GM18861 (cell line): ENCODE results near the gene MUC20.
"Not testable (repeated sequence)": the region's sequence is repeated elsewhere in the genome, so short reads cannot be mapped to it uniquely, and the experiment has no call there.

Experiments
- ATAC-seq: cut with Tn5 transposase; IDR thresholded peaks from one replicate; pipeline ENCODE4 v1.9.1; 2021; ENCODE audit not compliant: unreplicated experiment

The MUC20 gene

GRCh38 chr3:195692781-195693427 lies 27.9 kb upstream of the MUC20 start:
- no peak for ATAC-seq

DNA sequence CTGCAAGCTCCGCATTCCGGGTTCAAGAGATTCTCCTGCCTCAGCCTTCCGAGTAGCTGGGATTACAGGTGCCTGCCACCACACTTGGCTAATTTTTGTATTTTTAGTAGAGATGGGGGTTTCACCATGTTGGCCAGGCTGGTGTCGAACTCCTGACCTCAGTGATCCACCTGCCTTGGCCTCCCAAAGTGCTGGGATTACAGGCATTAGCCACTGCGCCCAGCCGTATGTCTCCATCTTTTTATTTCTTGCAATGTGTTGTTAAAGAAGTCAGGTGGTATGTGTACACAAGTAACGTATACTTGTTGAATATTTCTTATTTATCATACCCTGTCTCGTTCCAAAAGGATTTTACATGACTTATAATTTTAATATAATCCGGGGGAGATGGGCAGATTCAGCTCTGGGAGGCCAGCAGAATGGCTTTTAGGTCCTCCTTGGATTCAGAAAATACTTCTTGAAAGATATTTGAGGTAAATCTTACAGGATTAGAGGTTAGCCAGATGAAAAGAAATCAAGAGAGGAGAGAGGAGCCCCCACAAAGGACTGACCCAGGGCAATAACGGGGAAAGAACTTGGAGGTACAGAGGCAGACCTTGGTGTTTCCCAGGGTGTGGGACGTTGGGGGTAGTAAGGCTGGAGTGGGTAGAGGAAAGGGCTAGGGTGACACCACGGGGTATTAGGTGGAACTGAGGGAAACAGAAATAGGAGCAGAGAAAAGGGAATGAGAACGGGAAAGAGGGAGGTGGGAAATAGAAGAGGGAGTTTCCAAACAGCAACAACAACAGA lies 27.2 kb upstream of the MUC20 start:
- no peak for ATAC-seq

DNA sequence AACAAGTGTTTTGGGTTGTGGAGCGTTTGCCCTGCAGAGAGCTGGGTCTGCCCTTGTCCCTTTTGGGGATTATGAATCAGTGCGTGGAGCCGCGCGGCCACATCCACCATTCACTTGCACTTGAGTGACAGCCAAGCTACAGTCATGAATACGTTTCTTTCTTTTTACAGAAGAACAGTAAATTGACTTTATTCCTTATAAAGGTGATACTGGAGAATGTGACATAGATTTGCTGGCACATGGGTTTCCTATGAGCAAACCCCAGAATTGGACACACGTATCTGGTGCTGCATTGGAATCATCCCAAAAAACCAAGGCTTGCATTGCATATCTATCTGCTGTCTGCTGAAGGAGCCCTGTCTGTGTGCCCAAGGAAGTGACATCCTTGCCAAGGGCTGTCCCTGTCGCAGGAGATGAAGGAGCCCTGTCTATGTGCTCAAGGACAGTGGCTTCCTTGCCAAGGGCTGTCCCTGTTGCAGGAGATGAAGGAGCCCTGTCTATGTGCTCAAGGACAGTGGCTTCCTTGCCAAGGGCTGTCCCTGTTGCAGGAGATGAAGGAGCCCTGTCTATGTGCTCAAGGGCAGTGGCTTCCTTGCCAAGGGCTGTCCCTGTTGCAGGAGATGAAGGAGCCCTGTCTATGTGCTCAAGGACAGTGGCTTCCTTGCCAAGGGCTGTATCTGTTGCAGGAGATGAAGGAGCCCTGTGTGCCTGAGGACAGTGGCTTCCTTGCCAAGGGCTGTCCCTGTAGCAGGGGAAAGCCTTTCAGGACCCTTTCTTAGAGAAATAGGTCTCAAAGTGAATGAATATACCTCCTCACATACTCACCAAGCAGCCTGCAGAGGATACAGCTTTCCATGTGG lies 26.3 kb upstream of the MUC20 start:
- not testable (repeated sequence) for ATAC-seq

DNA sequence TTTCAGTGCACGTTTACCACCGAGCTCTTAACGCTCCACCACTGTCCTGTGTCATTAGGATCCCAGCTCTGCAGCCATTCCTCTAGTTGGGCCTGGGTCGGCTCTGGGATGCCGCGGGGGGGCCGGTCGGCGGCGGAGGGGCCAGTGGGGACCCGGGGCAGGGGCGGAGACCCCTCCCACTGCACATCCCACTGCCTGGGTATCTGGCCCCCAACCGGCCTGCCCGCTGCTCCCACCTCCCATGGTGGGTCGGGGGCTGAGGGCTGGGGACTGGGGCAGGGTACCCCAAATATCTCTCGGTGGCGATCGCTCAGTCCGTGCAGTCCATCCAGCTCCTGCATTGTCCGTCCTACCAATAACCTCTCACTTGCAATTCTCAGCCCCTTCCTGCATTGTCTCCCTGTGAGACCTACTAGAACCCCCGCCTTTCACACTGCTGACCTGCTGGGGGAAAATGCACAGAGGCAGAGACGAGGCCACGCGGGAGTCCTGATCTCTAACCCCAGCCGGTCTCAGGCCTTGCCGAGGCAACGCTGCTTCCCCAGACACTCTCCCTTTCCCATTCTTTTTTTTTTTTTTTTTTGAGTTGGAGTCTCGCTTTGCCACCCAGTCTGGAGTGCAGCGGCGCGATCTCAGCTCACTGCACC lies 24.0 kb upstream of the MUC20 start:
- no peak for ATAC-seq

GRCh38 chr3:195697582-195698324 lies 23.0 kb upstream of the MUC20 start:
- ATAC-seq = no peak

DNA sequence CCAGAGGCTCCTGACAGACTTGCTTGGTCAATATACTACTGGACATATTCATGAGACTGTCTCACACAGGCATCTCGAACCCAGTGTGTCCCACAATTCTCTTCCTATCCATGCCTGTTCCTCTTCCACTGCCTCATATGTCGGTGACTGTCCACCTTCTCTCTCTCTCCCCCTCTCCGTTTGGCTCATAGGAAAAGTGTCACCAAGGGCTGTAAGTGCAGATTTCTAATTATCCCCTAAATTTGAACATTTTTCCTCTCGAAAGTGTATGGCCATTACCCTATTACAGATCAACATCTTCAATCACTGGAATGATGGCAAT lies 22.5 kb upstream of the MUC20 start:
- no peak for ATAC-seq

DNA sequence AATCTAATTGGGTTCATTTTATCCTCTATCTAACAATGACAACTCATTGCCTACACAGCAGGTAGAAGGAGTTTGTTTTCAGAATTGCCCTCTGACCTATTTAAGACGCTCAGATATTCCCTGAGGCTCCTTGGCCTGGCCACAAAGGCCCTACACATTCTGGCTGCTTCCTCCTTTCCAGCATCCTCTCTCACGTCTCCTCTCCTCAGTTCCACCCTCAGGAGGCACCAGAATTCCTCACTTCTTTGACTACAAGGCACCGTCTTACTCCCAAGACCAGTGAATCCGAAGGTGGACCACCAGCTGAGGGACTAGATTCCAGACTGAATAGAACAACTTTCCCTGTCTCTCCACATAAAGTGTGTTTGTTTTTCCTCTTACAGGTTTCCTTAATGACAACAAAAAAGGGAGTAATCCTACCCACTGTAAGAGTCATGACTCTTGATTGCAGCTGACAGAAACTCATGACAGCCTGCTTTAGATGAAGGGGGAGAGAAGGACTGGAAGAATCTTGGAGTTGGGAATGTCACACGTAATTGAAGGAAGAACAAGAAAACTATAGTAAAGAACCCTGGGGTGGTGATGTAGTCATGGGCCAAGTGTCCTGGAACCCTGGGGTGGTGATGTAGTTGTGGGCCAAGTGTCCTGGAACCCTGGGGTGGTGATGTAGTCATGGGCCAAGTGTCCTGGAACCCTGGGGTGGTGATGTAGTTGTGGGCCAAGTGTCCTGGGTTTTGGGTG lies 22.0 kb upstream of the MUC20 start:
- no peak for ATAC-seq

DNA sequence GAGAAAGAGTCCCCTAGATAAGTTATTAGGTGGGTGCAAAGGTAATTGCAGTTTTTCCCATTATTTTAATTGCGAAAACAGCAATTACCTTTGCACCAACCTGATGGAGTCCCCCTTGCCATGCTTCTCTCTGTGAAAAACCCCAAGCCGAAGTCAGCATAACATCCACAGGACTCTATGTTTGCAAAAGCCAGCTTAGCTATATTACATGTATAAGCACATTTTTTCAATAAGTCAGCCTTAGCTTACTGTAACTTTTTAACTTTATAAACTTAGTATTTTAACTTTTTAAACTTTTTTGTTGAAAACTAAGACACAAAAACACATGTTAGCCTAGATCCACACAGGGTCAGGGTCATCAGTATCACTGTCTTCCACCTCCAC lies 21.4 kb upstream of the MUC20 start:
- ATAC-seq = no peak

DNA sequence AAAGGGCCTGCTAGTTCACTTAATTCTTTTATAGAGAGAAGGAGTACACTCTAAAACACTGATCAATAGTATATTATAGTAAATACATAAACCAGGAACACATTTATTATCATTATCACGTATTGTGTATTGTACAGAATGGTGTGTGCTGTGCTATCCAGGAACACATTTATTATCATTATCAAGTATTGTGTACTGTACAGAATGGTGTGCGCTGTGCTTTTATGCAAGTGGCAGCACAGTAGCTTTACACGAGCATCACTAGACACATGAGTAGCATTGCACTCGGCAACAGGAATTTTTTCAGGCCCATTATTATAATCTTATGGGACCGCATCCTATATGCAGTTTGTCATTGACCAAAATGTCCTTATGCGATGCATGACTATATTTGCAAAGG lies 20.9 kb upstream of the MUC20 start:
- ATAC-seq = no peak

DNA sequence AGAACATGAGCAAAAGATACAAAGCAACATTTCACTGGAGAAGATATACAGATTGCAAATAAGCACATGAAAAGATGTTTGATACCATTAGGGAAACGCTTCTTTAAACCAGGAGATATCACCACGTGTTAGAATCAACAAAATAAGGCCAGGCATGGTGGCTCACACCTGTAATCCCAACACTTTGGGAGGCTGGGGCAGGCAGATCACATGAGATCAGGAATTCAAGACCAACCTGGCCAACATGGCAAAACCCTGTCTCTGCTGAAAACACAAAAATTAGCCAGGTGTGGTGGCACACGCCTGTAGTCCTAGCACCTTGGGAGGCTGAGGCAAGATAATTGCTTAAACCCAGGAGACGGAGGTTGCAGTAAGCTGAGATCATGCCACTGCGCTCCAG lies 20.5 kb upstream of the MUC20 start:
- no peak for ATAC-seq

DNA sequence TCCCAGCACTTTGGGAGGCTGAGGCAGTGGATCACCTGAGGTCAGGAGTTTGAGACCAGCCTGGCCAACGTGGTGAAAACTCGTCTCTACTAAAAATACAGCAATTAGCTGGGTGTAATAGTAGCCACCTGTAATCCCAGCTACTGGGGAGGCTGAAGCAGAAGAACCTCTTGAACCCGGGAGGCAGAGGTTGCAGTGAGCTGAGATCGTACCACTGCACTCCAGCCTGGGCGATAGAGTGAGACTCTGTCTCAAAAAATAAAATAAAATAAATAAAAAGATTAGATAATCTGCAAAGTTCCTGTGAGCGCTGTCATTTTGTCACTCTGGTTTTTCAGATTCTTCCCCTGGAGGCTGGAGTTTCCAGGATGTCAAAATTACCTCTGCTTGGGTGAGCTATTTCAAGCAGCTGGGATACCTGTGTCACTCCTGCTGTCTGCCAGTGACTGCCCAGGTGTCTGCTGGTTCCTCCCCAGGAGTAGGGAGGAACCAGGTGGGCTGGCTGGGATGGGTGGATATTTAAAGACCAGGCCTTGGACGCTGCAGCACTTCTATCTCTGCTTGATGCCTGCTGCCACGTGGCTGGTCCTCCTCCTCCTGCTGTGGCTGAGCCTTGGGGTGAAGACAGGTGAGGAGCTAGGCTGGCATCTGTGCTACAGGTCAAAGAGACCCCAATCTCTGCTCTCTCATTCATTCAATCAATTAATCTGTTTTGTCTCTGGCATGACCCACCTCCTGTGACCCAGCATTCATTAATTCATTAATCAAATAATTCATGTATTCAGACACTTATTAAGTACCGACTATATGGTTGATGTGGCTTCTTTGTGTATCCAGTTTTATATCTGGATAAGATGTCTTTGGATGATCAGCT lies 19.5 kb upstream of the MUC20 start:
- ATAC-seq = no peak

DNA sequence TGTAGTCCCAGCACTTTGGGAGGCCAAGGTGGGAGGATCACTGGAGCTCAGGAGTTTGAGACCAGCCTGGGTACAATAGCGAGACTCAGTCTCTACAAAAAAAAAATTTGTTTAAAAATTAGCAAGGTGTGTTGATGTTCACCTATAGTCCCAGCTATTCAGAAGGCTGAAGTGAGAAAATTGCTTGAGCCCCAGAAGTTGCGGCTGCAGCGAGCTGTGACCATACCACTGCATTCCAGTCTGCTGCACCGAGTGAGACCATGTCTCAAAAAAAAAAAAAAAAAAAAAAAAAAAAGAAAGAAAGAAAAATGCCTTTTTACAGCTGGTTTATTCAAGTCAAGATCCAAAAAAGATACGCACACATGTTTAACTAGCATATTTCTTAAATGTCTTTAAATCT lies 17.0 kb upstream of the MUC20 start:
- ATAC-seq = no peak

- no peak for ATAC-seq
Observed at GRCh38 chr3:195704433-195704999, 16.3 kb upstream of the MUC20 start.

DNA sequence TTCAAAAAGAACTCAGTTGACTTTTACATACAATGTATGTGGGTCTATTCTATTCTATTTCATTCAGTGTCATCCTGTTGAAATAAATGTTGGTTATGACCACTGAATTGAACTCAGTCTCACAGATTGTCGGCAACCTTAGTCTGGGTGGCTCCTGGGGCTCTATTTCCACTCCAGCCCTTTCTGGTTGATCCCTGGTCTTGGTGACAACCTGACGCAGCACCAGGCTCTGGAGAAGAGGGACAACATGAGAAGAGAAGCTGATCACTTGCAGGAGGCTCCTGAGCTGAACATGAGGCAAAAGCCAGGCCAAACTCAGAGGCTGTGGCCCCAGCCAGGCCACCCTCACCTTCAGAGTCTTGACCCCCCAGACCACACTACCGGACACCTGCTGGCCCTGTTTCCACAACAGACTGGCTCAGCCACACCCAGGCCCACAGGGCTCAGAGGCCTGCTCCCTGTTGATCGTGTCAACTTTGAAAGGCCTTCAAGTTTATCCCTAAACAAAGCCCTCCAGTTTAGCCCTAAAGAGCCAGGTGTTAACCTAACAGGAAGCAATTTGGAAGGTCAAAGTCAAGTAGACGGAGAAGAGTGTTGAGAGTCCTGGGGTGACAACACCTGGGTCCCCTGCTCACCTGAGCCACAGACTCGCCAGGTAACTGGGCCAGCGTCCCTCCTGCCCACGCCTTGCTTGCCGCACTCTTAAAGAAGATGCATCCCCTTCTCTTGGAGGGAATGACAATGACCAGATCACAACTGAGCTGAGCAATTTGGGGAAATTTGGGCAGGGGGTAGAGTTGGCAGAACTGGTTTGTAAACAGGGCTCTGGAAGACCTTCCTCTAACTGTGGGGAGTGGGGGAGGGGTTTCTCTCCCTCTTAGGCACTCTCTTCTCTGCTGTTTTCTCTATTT lies 15.4 kb upstream of the MUC20 start:
- no peak for ATAC-seq

- no peak for ATAC-seq
Observed at GRCh38 chr3:195708061-195708460, 12.7 kb upstream of the MUC20 start.

DNA sequence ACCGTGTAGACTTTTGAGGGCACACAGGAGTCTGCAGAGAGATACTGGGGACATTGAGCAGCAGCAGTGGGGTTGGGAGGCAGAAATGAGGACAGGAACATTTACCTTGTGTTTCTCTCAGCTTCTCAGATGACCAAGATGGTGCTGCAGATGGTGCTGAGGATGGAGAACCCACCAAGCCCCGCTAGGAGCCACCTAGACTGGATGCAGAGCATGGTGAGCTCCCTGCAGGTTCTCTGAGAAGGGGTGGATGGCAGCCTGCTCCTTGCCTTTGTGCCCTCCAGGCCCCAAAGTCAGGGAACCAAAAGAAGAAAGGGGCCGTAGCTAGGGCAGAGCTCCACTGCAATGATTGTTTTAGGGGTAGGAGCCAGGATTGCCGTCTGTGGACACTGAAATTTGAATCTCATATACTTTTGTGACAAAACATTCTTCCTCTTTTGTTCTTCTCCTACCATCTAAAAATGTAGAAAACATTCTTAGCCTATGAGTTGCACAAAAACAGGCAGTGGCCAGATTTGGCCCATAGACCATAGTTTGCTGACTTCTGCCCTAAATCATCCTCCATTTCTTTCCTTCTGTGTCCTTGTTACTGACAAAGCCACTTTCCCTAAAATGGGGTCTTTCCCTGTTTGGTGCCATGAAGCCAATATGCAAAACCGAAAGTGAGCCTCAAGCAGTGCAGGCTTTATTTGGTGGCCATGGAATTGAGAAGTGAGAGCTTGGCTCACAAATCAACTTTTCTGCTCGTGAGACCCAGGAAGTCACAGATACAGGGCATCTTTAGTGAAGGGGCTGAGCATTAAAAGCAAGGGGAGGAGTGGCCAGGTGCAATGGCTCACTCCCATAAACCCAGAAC lies 11.9 kb upstream of the MUC20 start:
- no peak for ATAC-seq

DNA sequence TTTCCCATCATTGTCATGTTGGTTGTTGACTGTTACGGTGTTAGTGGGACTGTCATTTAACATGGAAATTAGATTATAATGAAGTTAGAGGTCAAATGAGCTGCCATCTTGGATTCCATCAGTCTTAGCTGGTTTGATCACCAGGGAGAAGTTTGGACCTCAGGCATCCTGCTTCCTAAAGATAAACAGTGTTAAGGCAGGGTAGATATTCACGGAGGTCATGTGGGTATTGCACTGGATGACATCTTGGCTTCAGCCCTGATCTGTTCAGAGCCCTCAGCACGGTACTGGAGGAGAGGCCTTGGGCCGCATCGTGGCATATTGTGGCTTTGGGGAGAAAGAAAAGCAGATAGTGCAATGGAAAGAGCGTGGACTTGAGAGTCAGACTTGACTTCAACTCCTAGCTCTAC lies 11.1 kb upstream of the MUC20 start:
- no peak for ATAC-seq
